Body of pancreas (tissue), 4 donors: ENCODE results near the gene KLHDC7A.

Experiments
- CTCF ChIP-seq, 7 experiments: fragments of 450-650 bp in 4 of 7; fragments of 200-600 bp in 3 of 7; sonication (generic) in 3 of 7; IDR thresholded peaks; one replicate each; pipeline ENCODE4 v1.5.1; 2016 to 2019; ENCODE audit warnings: antibody characterized with exemption in 7 of 7
- POLR2A ChIP-seq, 3 donors: fragments of 450-650 bp; IDR thresholded peaks; one replicate each; pipeline ENCODE4 v1.6.1; 2016; ENCODE audit warnings: antibody characterized with exemption in 3 of 3, mild to moderate bottlenecking in 2 of 3

- no peak for TF ChIP-seq CTCF (IDR thresholded peaks at IDR 0.05)
- TF ChIP-seq POLR2A (IDR thresholded peaks at IDR 0.05): no peak
These were observed 50.7 kb downstream of the KLHDC7A start for GRCh38 chr1:18531503-18531845.
